Heart right ventricle (tissue), 16 donors: ENCODE results near the gene TAS2R39. TPM values are rescaled to one million over a fixed set of nuclear protein-coding genes. Genes with fewer than 3 reads are reported as not detected.
"Not testable (repeated sequence)": the region's sequence is repeated elsewhere in the genome, so short reads cannot be mapped to it uniquely, and the experiment has no call there.

Experiments used
- ATAC-seq, 8 donors: fragments of 200-7000 bp; cut with Tn5 transposase; one replicate each; pipeline ENCODE4 v1.9.1; 2020; ENCODE audit warnings: mild to moderate bottlenecking in 8 of 8, moderate library complexity in 8 of 8, moderate number of reproducible peaks in 1 of 8
- DNase-seq, 2 donors: peaks; one replicate each; pipeline ENCODE4 v3.0.0-alpha.2; 2020
- H3K27ac ChIP-seq, 10 donors: fragments of 200-600 bp; sonication (generic) in 2 of 10; one replicate each; pipeline versions ENCODE4 v1.5.0 to v1.8.0; 2020 to 2022; ENCODE audit warnings: mild to moderate bottlenecking in 3 of 10
- H3K27me3 ChIP-seq, 7 donors: fragments of 200-600 bp; one replicate each; pipeline ENCODE4 v1.8.0; 2021 to 2022; ENCODE audit warnings: mild to moderate bottlenecking in 2 of 7
- H3K36me3 ChIP-seq, 9 donors: fragments of 200-600 bp; sonication (generic) in 1 of 9; one replicate each; pipeline versions ENCODE4 v1.5.0 to v1.8.0; 2020 to 2022; ENCODE audit warnings: mild to moderate bottlenecking in 2 of 9
- H3K4me1 ChIP-seq, 9 donors: fragments of 200-600 bp; sonication (generic) in 1 of 9; one replicate each; pipeline versions ENCODE4 v1.5.0 to v1.8.0; 2020 to 2022; ENCODE audit warnings: mild to moderate bottlenecking in 4 of 9
- H3K4me3 ChIP-seq, 10 donors: fragments of 200-600 bp; sonication (generic) in 2 of 10; one replicate each; pipeline versions ENCODE4 v1.5.0 to v1.8.0; 2020 to 2022; ENCODE audit warnings: mild to moderate bottlenecking in 7 of 10, moderate library complexity in 2 of 10
- H3K9me3 ChIP-seq, 11 donors: fragments of 200-600 bp in 10 of 11; sonication (generic) in 2 of 11; one replicate each; pipeline versions ENCODE4 v1.5.0 to v1.8.0; 2013 to 2022; ENCODE audit warnings: mild to moderate bottlenecking in 2 of 11, control low read depth in 1 of 11, moderate library complexity in 1 of 11
- CTCF ChIP-seq, 9 donors: fragments of 200-600 bp; sonication (generic) in 2 of 9; IDR thresholded peaks; one replicate each; pipeline versions ENCODE4 v1.5.0 to v1.8.0; 2021 to 2022; ENCODE audit warnings: antibody characterized with exemption in 9 of 9, mild to moderate bottlenecking in 5 of 9, moderate library complexity in 1 of 9
- WGBS, 2 donors: extraction: QIAGEN DNeasy Blood & Tissue Kit; methylation state at CpG; one replicate each; pipeline ENCODE4 v1.1.7; 2013; ENCODE audit warnings: inconsistent platforms in 1 of 2; 5-methylcytosine and 5-hydroxymethylcytosine counted together
- intact Hi-C, 10 donors: fragments of 100-400 bp; cut with DNase I; formaldehyde crosslinking; loops; one replicate each; pipeline versions ENCODE4 v1.11.1 to v1.14.2; 2022
- polyA plus RNA-seq, 2 donors: library from polyadenylated mRNA; stranded (reverse); fragments of 200-250 nt; gene quantifications; one replicate each; pipeline ENCODE4 v1.2.3, GENCODE V29; 2013
- total RNA-seq, 10 donors: library from RNA; stranded (reverse); fragmentation: NEBNext Ultra II Directional in 3 of 10; extraction: Animal tissue kit (Norgen Biotek cat#: 25700) in 3 of 10; gene quantifications; one replicate each; pipeline versions ENCODE4 v1.2.1 to v1.2.4, GENCODE V29; 2021 to 2023
- donor health status: Arrhythmogenic right ventricular cardiomyopathy.
- donor health status: ischemic (EF 13 %, LVEDD 7.1; RV severe dilation, severe dysfunction).
- donor health status: healthy with polysubstance abuse.
- donor health status: DM: no; HTN: yes; CAD: no.
- donor health status: DM: no; HTN: no; CAD: no.
- donor health status: ischemic (EF 25% LVEDD 6.9; RV normal size, moderate dysfunction).
- donor health status: ischemic (EF 25% LVEDD 5.7; RV mildly dilated, moderate dysfunction).
- donor health status: healthy.
- donor health status: DM: yes; HTN: yes; CAD: no.
- donor health status: Ischemic cardiomyopathy.
- donor health status: ischemic (EF 35%, LVEDD 5.7; RV mildly dilated, moderate dysfunction).
- donor health status: nonischemic (EF 11% LVEDD 7.7; RV severe dilation, severe dysfunction).
- donor health status: DM: yes; HTN: yes; CAD: no.
- donor health status: PGD.
- donor health status: ischemic (EF 29% LVEDD 5.4; RV normal size, mild dysfunction).
- donor health status: nonischemic (EF 23%, LVEDD 6.1; RV moderate dilation, normal function).

TAS2R39 gene
- total and polyA plus RNA-seq, 12 donors = not detected

DNA sequence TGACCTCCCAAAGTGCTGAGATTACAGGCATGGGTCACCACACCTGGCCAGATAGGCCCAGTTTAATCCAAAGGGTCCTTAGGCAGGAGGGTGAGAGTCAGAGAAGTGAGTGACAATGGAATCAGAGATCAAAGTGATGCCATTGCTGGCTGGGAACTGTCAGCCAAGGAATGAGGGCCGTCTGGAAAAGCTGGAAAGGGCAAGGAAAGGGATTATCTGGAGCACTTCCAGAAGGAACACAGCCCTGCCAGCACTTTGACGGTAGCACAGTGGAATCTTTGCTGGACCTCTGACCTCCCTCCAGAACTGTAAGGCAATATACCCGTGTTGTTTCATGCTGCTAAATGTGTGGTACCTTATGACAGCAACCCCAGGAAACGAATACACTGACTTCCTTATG is 27.3 kb downstream of the TAS2R39 start:
- intact Hi-C loops = loop anchor here in 2 of 10 donors (5.0 to 10.0 kb wide), 2 partner anchors 353 to 356 kb away; partner anchors contain the start of gene EPHB6 (in 2 of the 2)
- H3K4me3 ChIP-seq = no peak overlapping the region
- H3K4me1 ChIP-seq = peaks cover 0 to 13% (median 0%) of the 10 kb centered on the region in 9 donors
- H3K9me3 ChIP-seq = peaks cover 0 to 4% (median 0%) of the 10 kb centered on the region in 11 donors
- WGBS, 2 donors = 25 to 27% methylated on average over 4 of the region's 4 CpGs
- DNase-seq = no peak
- no peak for ATAC-seq
- no peaks in the 10 kb centered on the region for H3K27me3 ChIP-seq
- no peak overlapping the region for H3K27ac ChIP-seq
- H3K36me3 ChIP-seq = no peaks in the 10 kb centered on the region
- no peak for TF ChIP-seq CTCF (IDR thresholded peaks at IDR 0.05)

DNA sequence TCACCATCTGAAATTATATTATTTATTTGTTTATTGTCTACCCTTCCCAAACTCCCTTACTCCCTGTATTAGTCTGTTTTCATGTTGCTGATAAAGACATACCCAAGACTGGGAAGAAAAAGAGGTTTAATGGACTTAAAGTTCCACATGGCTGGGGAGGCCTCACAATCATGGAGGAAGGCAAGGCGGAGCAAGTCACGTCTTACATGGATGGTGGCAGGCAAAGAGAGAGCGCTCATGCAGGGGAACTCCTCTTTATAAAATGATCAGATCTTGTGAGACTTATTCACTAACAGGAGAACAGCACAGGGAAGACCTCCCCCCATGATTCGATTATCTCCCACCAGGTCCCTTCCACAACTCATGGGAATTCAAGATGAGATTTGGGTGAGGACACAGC is 30.3 kb downstream of the TAS2R39 start:
- H3K27me3 ChIP-seq, H3K36me3 ChIP-seq, H3K9me3 ChIP-seq, DNase-seq, H3K4me3 ChIP-seq, H3K27ac ChIP-seq, ATAC-seq, H3K4me1 ChIP-seq: not testable (repeated sequence)
- WGBS, 2 donors = 95% methylated on average over 4 of the region's 4 CpGs
- intact Hi-C loops = loop anchor here in 2 of 10 donors (5.0 to 10.0 kb wide), 2 partner anchors 356 to 359 kb away; partner anchors contain the start of gene EPHB6 (in 2 of the 2)

- no peaks in the 10 kb centered on the region for H3K36me3 ChIP-seq
- H3K9me3 ChIP-seq = peaks cover 0 to 4% (median 0%) of the 10 kb centered on the region in 11 donors
- peak; percentile 97 to 100 (median 99) for TF ChIP-seq CTCF (IDR thresholded peaks at IDR 0.05)
- no peak overlapping the region for H3K4me3 ChIP-seq
- peaks cover 0 to 7% (median 0%) of the 10 kb centered on the region in 7 donors for H3K27me3 ChIP-seq
- peak in 7 of 8 donors; percentile 23 to 82 (median 65) for ATAC-seq
- peak in 1 of 2 donors; percentile 56 for DNase-seq
- no peak overlapping the region for H3K27ac ChIP-seq
- 19 to 21% methylated on average over 8 of the region's 8 CpGs for WGBS, 2 donors
- intact Hi-C loops = loop anchor here (1.0 to 10.0 kb wide), 7 partner anchors 206 to 360 kb away; partner anchors contain the start of gene EPHB6 (in 6 of the 10)
- no peaks in the 10 kb centered on the region for H3K4me1 ChIP-seq
Measured at GRCh38 chr7:143214789-143215679, 31.8 kb downstream of the TAS2R39 start.

- intact Hi-C loops = loop anchor here in 5 of 10 donors (5.0 to 10.0 kb wide), 3 partner anchors 209 to 361 kb away; partner anchors contain the start of gene EPHB6 (in 3 of the 5)
- peaks cover 0 to 8% (median 0%) of the 10 kb centered on the region in 7 donors for H3K27me3 ChIP-seq
- no peak for ATAC-seq
- no peak for DNase-seq
- no peak overlapping the region for H3K4me3 ChIP-seq
- TF ChIP-seq CTCF (IDR thresholded peaks at IDR 0.05) = no peak
- no peaks in the 10 kb centered on the region for H3K4me1 ChIP-seq
- 88 to 95% methylated on average over 6 of the region's 6 CpGs for WGBS, 2 donors
- no peak overlapping the region for H3K27ac ChIP-seq
- H3K36me3 ChIP-seq = no peaks in the 10 kb centered on the region
- peaks cover 0 to 4% (median 0%) of the 10 kb centered on the region in 11 donors for H3K9me3 ChIP-seq
Measured at GRCh38 chr7:143216151-143216550, 32.9 kb downstream of the TAS2R39 start.
